ENCODE results near the gene TBC1D13.
"Not testable (repeated sequence)": the region's sequence is repeated elsewhere in the genome, so short reads cannot be mapped to it uniquely, and the experiment has no call there.

TBC1D13 gene, protein sequence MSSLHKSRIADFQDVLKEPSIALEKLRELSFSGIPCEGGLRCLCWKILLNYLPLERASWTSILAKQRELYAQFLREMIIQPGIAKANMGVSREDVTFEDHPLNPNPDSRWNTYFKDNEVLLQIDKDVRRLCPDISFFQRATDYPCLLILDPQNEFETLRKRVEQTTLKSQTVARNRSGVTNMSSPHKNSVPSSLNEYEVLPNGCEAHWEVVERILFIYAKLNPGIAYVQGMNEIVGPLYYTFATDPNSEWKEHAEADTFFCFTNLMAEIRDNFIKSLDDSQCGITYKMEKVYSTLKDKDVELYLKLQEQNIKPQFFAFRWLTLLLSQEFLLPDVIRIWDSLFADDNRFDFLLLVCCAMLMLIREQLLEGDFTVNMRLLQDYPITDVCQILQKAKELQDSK

DNA sequence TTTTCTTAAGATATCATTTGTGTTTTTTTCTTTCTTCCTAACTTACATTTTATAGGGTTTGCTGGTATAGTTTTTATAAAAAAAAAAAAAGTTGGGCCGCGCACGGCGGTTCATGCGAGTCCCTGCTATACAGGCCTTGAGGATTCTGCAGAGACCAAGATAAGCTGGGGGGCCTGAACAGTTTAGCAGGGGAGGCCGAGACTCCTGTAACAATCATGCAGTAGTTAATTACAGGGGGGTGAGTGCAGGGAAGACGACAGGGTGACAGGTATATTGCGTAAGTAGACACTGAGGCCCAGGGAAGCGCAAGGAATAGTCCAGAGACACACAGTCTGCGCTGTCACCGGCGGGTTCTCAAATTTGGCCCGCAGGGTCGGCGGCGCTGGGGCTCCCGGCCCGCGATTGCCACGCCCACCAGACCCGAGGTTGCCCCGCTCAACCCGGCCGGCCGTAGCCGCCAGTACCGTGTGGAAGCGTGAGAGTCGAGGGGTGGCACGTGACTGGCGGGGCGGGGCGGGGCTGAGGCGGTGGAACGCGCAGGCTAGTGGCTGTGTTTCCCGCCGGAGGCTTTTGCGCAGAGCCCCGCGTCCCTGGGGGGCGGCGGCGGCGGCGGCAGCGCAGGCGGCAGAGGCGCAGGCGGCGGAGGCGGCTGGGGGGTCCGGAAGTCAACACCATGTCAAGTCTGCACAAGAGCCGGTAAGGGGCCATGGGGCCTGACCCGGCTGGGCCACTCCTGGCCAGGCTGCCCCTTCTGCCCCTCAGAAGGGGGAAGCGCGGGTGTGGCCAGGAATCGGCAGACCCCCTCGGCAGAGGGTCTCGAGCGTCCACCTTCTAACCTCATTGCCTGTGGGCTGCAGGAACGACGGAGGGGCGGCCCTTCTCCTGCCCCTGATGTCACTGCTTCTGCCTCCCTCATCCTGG lies at the start of gene TBC1D13:
TBC1D13 (plus strand) TSS at position 573 of the 921 bp plus-strand sequence; CDS start at position 674, 101 bp downstream.
- DNase-seq (ENCODE audit: low read depth) = peak; percentile 85

DNA sequence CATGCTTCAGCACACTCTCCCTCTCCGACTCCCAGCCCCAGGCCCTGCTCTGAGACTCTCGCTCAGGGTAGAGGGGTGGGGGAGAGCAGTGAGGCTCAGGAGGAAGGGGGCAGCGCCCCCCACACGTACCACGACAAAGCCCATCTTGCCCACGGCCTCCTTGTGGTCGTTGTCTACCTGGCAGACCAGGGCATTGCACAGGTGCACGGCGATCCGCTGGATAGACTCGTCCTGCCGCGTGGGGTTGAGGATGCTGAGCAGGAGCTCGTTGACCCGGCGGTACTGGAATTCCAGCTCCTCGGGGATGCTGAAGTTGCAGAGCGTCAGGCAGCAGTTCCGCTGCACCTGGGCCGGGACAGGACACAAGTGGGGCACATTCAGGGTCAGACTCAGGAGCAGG lies 44.7 kb upstream of the TBC1D13 start:
- DNase-seq (ENCODE audit: low read depth) = no peak

DNA sequence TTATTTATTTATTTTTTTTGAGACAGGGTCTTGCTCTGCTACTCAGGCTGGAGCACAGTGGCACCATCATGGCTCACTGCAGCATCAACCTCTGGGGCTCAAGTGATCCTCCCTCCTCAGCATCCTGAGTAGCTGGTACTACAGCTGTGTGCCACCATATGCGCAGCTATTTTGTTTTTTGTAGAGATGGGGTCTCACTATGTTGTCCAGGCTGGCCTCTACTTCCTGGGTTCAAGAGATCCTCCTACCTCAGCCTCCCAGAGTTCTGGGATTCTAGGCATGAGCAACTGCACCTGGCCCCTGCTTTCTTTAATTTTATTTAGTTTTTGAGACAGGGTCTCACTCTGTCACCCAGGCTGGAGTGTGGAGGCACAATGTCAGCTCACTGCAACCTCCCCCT lies 43.6 kb upstream of the TBC1D13 start:
- no peak for DNase-seq (ENCODE audit: low read depth)

DNA sequence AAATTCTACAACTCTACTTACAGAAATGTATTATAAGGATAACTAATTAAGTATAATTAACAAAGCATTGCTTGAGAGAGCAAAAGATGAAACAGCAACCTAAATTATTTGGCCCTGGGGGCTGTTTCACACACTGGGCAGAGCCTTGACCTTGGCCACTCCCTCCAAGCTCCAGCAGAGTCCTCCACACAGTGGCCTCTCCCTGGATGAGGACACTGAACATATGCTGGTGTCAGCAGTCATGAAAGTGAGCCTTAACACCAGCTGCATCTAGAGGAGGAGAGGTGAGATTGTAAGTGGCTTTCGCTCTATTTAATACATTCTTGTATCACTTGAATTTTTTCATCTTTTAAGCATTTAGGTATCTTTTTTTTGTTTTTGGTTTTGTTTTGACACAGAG lies 39.8 kb upstream of the TBC1D13 start:
- no peak for DNase-seq (ENCODE audit: low read depth)

DNA sequence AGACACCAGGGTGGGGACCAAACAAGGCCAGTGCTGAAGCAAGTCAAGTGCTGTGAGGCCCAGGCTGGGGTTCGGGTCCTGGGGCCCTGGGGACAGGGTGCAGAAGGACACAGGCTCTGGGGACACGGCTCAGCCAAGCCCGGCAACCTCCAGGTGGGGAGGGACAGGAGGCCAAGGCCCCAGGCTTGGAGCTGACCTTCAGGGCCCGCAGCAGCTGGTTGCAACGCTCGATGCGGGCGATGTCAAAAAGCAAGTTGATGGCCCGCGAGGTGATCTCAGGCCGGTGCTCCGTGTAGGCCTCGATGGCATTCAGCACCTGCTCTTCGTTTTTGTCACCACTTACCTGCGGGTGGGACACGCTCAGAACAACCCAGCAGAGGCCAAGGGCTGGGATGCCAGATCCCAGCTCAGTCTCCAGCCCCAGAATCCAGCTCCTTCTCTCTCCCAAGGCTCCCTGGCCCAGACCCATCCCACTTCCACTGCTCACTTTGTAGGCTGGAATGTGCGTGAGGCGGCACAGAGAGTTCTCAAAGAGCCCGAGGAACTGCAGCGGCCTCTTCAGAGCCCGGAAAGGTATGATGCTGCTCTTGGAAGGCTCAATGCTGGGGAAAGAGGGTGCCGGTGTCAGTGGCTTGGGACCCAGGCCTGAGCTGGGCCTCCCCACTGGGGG lies 36.0 kb upstream of the TBC1D13 start:
- DNase-seq (ENCODE audit: low read depth) = no peak

DNA sequence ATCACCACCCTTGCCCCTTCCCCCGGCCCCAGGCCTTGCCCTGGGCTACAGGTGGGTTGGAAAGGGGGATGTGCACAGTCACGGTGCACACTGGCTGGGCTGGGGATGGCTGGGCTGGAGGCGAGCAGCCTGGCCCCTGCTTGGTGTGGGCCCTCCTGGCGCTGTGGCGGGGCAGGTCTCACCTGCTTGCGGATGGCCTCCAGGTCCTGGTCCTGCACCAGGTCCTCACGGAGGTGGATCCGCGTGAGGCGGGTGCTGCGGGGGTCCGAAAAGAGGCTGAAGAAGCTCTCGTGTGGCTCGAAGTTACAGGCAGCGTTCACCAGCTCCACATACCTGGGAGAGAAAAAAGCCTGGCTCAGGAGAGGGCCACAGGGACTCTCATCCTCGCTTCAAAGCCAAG lies 33.4 kb upstream of the TBC1D13 start:
- DNase-seq (ENCODE audit: low read depth) = no peak

DNA sequence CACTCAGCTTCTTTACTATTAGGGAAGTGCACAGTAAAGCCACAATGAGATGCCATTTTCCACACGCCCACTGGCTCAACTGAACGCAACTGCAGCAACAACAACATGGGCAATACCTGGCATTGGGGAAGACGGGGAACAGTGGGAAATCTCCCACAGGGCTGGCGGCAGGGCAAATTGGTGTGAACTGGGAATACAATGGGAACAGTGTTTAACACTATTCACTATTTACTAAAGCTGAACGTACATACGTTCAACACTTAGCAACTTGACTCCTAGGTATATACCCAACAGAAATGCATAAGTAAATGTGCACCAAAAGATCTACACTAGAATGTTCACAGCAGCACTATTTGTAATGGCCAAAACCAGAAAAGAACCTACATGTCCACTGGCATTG lies 29.5 kb upstream of the TBC1D13 start:
- DNase-seq (ENCODE audit: low read depth) = no peak

DNA sequence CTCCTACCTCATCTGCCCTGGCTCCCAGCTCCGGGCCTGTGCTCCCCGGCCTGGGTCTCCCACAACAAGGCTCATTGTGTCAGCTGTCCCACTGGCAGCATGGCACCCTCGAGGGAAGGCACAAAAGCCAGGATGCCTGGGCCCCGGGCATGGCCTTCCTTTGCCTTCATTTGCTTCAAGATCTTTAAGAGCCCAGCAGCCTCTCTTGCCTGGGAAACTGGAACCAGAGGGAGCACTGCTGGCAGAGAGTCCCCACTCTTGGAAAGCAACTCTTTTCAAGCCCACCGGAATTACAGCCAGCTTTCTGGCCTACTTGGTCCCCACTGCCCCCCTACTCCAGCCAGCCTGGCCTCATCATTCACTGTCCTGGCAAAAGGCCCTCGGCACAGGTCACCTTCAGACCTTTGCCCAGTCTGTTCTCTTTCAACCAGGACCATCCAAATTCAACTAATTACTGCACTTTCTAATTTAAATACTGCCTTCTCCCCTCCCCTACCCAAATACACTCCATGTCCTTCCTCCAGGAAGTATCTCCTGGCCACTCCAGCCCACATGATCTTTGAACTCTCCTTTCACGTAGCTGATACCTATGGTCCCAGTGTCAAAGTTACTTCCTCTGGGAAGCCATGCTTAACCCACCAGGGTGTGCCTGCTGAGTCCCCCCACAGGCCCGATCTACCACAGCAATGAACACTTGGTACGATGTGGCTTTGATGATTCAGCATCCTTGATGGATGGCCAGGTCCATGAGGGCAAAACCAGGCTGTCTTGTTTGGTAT lies 24.2 kb upstream of the TBC1D13 start:
- DNase-seq (ENCODE audit: low read depth) = no peak

DNA sequence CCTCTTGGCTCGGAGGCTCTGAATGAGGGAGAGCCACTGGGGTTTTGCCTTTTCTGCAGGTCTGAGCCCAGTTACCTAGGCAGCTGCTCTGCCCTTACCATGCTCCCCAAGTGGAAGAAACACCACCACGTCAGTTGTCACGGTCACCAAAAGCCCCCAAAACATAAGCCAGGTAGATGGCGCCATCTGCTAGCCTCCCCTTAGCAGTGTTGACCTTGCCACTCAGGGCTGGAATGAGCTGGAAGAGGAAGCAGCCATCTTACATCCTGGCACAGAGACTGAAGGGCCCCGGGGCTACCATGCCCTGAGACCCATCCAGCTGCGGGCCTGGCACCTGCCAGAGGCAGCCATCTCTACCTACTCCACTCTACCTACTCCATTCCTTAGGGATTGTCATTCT lies 22.7 kb upstream of the TBC1D13 start:
- no peak for DNase-seq (ENCODE audit: low read depth)

DNA sequence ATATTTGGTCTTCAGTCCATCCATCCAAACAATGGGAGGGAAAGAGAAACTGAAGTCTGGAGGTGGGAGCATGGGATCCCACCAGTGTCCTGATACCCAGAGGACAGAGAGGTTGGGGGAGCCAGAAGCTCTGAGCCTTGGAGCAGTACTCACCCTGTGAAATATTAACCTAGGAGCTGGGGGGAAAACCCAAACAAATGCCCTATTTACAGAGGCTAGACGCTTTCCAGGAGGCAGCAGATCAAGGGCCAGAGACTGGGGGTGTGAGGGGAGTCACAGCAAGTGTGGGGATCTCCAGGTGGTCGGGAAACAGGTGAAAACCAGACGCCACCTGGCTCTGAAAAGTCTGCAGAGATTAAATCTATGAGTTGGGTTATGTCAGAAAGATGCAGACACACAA lies 21.6 kb upstream of the TBC1D13 start:
- no peak for DNase-seq (ENCODE audit: low read depth)

DNA sequence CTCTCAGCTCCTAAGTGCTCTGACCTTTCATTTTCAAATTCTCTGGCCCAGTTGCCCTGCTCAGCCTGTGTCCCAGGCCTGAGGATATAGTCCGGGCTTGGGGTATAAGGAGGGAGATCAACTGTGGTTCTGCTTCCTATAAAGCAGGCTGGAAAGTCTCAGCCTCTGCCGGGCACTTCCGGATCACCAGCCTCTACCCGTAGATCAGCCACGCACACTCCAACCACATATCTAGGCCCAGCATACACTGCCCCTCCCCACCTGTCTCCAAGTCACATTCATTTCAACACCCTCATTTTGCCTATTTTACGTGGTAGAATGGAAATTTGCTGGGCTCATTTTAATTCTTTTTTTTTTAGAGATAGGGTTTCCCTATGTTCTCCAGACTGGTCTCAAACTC lies 18.4 kb upstream of the TBC1D13 start:
- DNase-seq (ENCODE audit: low read depth) = no peak

DNA sequence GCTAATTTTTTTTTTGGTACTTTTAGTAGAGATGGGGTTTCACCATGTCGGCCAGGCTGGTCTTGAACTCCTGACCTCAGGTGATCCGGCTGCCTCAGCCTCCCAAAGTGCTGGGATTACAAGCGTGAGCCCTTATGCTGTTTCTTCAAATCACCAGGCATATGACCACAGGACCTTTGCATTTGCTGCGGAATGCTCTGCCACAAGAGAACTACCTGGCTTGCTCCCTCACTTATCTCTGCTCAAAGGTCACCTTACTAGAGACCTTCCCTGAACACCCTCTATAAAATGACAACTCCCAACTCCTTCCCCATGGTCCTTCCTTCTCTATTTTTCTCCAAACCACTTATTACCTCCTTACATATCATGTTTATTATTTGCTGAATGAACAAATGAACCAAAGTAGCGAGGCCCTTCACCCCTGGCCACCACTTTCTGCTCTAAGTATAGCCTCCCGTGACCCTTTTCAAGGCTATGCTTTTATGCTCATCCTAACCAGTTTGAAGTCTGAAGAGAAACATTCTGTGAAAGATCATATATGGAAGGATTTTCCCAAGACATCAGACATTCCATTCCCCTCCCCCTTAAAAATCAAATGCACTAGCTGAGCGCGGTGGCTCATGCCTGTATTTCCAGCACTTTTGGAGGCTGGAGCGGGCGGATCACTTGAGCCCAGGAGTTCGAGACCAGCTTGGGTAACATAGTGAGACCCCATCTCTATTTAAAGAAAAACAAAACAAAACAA lies 16.6 kb upstream of the TBC1D13 start:
- DNase-seq (ENCODE audit: low read depth) = peak; percentile 4

DNA sequence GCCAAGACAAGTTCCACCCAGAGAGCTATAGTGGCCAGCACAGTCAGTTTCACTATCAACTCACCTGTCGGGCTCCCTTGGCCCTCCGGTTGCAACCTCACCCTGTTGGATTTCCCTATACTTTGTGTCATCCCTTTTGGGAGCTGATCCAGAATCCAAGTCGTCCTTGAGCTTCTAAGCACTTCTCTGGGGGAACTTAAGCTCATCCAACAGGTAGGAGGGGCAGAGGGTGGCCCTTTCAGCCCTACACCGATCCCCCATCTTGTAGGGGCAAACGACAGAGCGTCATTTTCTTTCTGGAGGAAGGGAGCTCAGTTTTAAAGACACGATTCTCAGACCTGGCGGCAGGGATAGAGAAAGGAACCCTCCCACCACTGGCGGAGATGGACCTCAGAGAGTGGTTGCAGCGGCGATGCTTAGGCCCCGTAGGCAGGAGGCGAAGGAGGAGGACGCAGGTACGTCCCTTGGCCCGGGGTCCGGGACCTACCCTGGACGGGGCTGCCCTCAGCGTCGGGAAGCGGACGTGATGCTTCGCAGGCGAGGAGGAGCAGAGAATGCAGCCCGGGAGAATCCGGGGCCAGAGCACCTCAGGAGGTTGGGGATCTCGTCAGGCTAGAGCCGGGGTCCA lies 15.8 kb upstream of the TBC1D13 start:
- DNase-seq (ENCODE audit: low read depth) = peak; percentile 44

DNA sequence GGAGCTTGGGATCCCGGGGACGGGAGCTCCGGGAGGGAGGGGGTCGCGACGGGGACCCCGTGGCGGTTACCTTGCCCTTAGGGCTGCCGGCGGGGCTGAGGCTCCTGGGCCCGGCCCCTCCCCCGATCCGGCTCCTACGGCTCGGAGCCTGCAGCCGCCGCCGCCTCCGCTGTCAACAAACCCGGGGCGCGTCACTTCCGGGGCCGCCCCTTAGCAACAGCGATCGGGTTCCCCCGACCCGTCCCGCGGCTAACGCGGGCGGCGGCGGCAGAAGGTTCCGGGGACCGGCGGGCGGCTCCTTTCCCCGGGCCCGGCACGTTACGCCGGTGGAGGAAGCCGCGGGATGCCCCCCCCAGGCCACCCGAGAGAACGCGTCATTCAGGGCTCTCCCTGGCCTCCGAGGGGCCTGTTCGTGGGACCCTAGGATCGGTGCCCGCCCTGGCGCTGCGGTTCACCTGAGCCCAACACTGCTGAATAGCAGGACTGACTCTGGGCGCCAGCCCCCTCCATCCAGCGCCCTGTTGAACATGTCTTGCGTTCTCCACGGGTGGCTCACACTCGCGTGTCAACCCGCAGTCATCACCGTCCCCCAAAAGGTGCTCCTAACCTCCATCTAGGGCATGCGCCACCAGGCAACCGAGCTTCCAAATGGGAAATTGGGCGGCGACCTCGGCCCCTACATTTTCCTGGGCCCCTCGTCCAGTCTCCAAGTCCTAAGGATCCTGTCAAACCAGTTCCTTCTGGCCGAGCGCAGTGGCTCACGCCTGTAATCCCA lies 15.1 kb upstream of the TBC1D13 start, which contains the start of gene ZER1:
ZER1 (minus strand) TSS at position 183 of the 775 bp plus-strand sequence. CDS start 16,362 bp downstream, outside the sequence.
- DNase-seq (ENCODE audit: low read depth) = peak; percentile 88

DNA sequence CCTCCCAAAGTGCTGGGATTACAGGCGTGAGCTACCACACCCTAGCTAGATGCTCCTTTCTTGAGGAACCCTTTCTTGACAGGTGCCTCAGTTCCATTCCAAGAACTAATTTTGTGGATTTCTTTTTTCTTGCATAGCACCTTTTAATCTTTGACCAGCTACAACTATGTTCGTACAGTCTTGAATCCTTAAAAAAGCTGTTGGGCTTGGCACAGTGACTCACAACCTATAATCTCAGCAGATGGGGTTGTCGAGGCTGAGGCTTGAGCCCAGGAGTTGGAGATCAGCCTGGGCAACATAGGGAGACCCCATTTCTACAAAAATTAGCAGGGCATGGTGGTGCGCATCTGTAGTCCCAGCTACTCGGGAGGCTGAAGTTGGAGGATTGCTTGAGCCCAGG lies 14.0 kb upstream of the TBC1D13 start:
- no peak for DNase-seq (ENCODE audit: low read depth)

DNA sequence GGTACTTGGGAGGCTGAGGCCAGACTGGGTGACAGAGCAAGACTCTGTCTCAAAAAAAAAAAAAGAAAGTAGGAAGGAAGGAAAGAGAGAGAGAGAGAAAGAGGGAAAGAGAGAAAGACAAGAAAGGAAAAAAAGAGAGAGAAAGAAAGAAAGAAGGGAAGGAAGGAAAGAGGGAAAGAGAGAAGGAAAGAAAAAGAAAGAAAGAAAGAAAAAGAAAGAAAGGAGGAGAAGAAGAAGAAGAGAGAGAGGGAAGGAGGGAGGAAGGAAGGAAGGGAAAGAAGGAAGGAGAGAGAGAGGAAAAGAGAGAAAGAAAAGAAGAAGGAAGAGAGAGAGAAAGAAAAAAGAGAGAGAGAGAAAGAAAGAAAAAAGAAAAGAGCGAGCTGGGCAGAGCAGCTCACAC lies 12.2 kb upstream of the TBC1D13 start:
- DNase-seq (ENCODE audit: low read depth) = no peak

DNA sequence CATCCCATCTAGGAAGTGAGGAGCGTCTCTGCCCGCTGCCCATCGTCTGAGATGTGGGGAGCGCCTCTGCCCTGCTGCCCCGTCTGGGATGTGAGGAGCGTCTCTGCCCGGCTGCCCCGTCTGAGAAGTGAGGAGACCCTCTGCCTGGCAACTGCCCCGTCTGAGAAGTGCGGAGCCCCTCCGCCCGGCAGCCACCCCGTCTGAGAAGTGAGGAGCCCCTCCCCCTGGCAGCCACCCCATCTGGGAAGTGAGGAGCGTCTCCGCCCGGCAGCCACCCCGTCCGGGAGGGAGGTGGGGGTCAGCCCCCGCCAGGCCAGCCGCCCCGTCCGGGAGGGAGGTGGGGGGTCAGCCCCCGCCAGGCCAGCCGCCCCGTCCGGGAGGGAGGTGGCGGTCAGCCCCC lies 7.0 kb upstream of the TBC1D13 start:
- DNase-seq (ENCODE audit: low read depth) = not testable (repeated sequence)

DNA sequence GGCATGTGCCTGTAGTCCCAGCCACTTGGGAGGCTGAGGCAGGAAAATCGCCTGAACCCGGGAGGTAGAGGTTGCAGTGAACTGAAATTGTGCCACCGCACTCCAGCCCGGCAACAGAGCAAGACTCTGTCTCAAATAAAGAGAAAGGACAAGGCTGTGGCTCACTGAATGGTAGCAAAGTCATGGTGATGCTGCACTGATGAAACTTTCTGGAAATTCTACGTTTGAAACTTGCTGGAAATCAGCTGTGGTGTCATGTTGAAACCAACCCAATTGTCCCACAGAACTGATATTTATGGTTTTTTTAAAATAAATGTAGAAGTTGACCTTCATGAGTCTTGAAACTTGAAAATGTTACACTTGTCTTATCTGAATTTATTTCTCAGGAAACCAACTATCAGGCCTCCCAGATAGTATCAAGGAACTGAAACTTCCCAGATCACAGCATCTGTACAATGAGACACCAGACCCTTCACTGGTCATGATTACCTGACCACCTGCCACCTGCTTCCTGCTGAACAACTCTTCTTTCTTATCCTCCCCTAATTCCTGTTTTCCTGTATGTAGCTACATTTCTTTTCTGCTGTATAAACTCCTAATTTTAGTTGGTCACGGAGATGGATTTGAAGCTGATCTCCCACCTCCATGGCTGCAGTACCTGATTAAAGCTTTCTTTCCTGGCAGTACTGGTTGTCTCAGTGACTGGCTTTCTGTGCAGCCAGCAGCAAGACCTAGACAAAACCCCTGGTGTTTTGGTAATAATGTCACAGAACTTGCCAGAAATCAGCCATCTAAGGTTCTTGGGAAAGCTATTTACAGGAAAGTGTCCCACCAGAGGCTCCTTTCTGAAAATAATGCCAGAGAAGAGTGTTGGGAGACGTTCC lies 5.6 kb upstream of the TBC1D13 start:
- no peak for DNase-seq (ENCODE audit: low read depth)

DNA sequence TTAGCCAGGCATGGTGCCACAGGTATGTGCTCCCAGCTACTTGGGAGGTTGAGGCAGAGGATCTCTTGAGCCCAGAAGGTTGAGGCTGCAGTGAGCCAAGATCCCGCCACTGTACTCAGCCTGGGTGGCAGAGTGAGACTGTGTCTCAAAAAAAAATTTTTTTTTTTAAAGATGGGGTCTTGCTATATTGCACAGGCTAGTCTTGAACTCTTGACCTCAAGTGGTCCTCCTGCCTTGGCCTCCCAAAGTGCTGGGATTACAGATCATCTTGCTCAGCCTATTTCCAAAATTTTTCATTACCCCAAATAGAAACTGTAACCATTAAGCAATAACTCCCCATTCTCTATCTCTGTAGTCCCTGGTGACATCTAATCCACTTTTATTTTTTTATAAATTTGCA lies 4.4 kb upstream of the TBC1D13 start:
- DNase-seq (ENCODE audit: low read depth) = no peak
